ENCODE data around the gene VWA8.

The VWA8 gene

GRCh38 chr13:41766439-41766838 lies 194.5 kb downstream of the VWA8 start:
- intact Hi-C loops (cut with DNase I; ENCODE audit: low total_unique reads), result no loop called here
- TF ChIP-seq CTCF (IDR thresholded peaks at IDR 0.05), result no peak
- Histone ChIP-seq H3K27ac (no peak overlapping the region), H3K27me3 (no peaks in the 10 kb centered on the region), H3K36me3 (no peaks in the 10 kb centered on the region), H3K4me3 (no peak overlapping the region), H3K9me3 (no peaks in the 10 kb centered on the region), H3K4me1 (no peaks in the 10 kb centered on the region)
- DNase-seq, result no peak

GRCh38 chr13:41765813-41766212 lies 195.1 kb downstream of the VWA8 start:
- intact Hi-C loops (cut with DNase I; ENCODE audit: low total_unique reads), result no loop called here

GRCh38 chr13:41765020-41765419 lies 195.9 kb downstream of the VWA8 start:
- Histone ChIP-seq H3K4me1 (no peaks in the 10 kb centered on the region), H3K36me3 (no peaks in the 10 kb centered on the region), H3K9me3 (no peaks in the 10 kb centered on the region), H3K27me3 (no peaks in the 10 kb centered on the region), H3K27ac (no peak overlapping the region), H3K4me3 (no peak overlapping the region)
- DNase-seq, result no peak
- no peak for TF ChIP-seq CTCF (IDR thresholded peaks at IDR 0.05)
- intact Hi-C loops (cut with DNase I; ENCODE audit: low total_unique reads), result no loop called here

More at GRCh38 chr13:41765813-41766212, 195.1 kb downstream of the VWA8 start:
- Histone ChIP-seq H3K9me3 (no peaks in the 10 kb centered on the region), H3K27ac (no peak overlapping the region), H3K4me1 (no peaks in the 10 kb centered on the region), H3K27me3 (no peaks in the 10 kb centered on the region), H3K4me3 (no peak overlapping the region), H3K36me3 (no peaks in the 10 kb centered on the region)
- DNase-seq, result no peak
- TF ChIP-seq CTCF (IDR thresholded peaks at IDR 0.05), result no peak

GRCh38 chr13:41764558-41764957 lies 196.4 kb downstream of the VWA8 start:
- TF ChIP-seq CTCF (IDR thresholded peaks at IDR 0.05), result no peak
- no peak for DNase-seq
- Histone ChIP-seq H3K4me3 (no peak overlapping the region), H3K27me3 (no peaks in the 10 kb centered on the region), H3K27ac (no peak overlapping the region), H3K9me3 (no peaks in the 10 kb centered on the region), H3K4me1 (no peaks in the 10 kb centered on the region), H3K36me3 (no peaks in the 10 kb centered on the region)
- intact Hi-C loops (cut with DNase I; ENCODE audit: low total_unique reads), result no loop called here

GRCh38 chr13:41763782-41764181 lies 197.1 kb downstream of the VWA8 start:
- Histone ChIP-seq H3K36me3 (no peaks in the 10 kb centered on the region), H3K4me1 (no peaks in the 10 kb centered on the region), H3K27me3 (no peaks in the 10 kb centered on the region), H3K9me3 (no peaks in the 10 kb centered on the region), H3K4me3 (no peak overlapping the region), H3K27ac (no peak overlapping the region)
- intact Hi-C loops (cut with DNase I; ENCODE audit: low total_unique reads), result no loop called here
- no peak for DNase-seq
- TF ChIP-seq CTCF (IDR thresholded peaks at IDR 0.05), result no peak

GRCh38 chr13:41762796-41763195 lies 198.1 kb downstream of the VWA8 start:
- Histone ChIP-seq H3K4me1 (no peaks in the 10 kb centered on the region), H3K27me3 (no peaks in the 10 kb centered on the region), H3K9me3 (no peaks in the 10 kb centered on the region), H3K27ac (no peak overlapping the region), H3K36me3 (no peaks in the 10 kb centered on the region), H3K4me3 (no peak overlapping the region)
- no peak for TF ChIP-seq CTCF (IDR thresholded peaks at IDR 0.05)
- DNase-seq, result no peak
- intact Hi-C loops (cut with DNase I; ENCODE audit: low total_unique reads), result no loop called here

All from tibial artery (tissue), 4 donors.